Measurements from ENCODE around the gene HLA-DOA. TPM values are rescaled to one million over a fixed set of nuclear protein-coding genes. Genes with fewer than 3 reads are reported as not detected.

HLA-DOA gene
- total RNA-seq, 1 donor, result not detected

DNA sequence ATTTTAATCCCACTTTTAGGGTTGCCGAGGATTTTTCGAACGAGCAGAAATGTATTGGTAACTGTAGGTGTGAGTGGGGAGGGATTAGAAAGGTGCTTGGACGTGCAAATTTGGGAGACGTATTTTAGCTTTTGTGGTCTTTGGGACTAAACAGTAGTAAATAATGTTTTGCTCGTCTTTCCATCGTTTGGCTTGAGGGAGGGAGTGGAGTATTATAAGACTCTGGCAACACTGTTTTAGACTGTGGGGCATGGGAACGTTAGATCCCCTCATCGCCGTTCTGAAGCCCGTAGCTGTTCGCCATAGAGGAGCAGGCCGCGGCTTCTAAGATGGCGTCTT is 38.2 kb downstream of the HLA-DOA start:
- no peak for TF ChIP-seq CTCF (IDR thresholded peaks at IDR 0.05; ENCODE audit: insufficient read depth, low read length)
- peak overlapping the region; percentile 71 for H3K4me3 ChIP-seq (ENCODE audit: low read depth, low read length)
- DNase-seq (ENCODE audit: low read depth), result no peak

- H3K4me3 ChIP-seq (ENCODE audit: low read depth, low read length), result peak overlapping the region; percentile 71
- DNase-seq (ENCODE audit: low read depth), result peak; percentile 92
- no peak for TF ChIP-seq CTCF (IDR thresholded peaks at IDR 0.05; ENCODE audit: insufficient read depth, low read length)
Measured at GRCh38 chr6:32970413-32971241, 38.8 kb downstream of the HLA-DOA start.

GRCh38 chr6:32969685-32970412 is 39.5 kb downstream of the HLA-DOA start:
- DNase-seq (ENCODE audit: low read depth), result peak; percentile 96

GRCh38 chr6:32968867-32969684 is 40.3 kb downstream of the HLA-DOA start:
- peak overlapping the region; percentile 71 for H3K4me3 ChIP-seq (ENCODE audit: low read depth, low read length)
- DNase-seq (ENCODE audit: low read depth), result peak; percentile 87
- TF ChIP-seq CTCF (IDR thresholded peaks at IDR 0.05; ENCODE audit: insufficient read depth, low read length), result peak; percentile 27

More at GRCh38 chr6:32969685-32970412, 39.5 kb downstream of the HLA-DOA start:
- TF ChIP-seq CTCF (IDR thresholded peaks at IDR 0.05; ENCODE audit: insufficient read depth, low read length), result peak; percentile 27
- H3K4me3 ChIP-seq (ENCODE audit: low read depth, low read length), result peak overlapping the region; percentile 71

DNA sequence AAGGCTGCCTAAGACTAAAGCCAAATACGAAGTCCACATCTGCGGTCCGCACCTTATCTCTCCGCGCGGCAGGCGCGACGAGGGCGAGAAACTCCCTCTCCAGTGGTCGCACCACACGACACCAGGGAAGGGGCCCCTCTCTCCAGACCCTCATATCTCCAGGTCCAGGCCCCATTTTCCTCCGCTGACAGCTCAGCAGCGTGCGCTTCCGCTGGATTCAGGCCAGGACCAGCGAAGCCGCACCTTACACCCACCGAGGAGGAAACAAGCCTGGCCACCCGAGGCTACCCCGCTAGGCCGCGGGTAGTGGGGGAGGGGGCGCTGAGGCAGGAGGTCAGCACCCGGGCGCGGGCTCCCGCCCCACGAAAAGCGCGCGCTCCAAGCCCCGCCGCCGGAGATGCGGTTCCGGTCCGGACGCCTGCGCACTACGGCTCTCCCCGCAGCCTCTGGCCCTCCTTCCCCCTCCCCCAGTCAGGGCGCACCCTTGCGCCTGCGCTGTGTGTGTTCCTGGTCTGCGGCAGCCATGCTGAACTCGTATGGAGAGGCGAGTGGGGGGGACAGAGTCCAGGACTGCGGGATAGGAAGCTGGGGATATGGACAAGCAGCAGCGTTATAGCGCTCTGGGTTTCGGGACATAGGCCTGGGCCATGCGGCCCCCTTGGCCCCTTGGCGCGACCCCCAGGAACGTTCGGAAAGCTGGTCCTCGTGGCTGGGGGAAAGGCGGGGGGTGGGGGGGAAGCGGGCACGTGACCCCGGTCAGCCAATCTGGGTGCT is 41.1 kb downstream of the HLA-DOA start, which contains the start of gene BRD2:
Gene BRD2, plus strand, starts transcription at position 502 of the 774 bp plus-strand sequence. CDS start 4,305 bp downstream, outside the sequence.
- peak; percentile 96 for DNase-seq (ENCODE audit: low read depth)
- peak within 1 kb of the TSS; percentile 71 for H3K4me3 ChIP-seq (ENCODE audit: low read depth, low read length)
- no peak for TF ChIP-seq CTCF (IDR thresholded peaks at IDR 0.05; ENCODE audit: insufficient read depth, low read length)

Data from fibroblast of the aortic adventitia (primary cell).